DND-41 (cell line): ENCODE data around the gene HDAC4.

Source experiments
- CTCF ChIP-seq: IDR thresholded peaks from 2 replicates; pipeline ENCODE4 v1.5.1; 2012; ENCODE audit warnings: borderline replicate concordance, low read length, moderate library complexity, mild to moderate bottlenecking; ENCODE audit not compliant: poor library complexity, severe bottlenecking; ENCODE audit errors: extremely low read depth
- EZH2 ChIP-seq: IDR thresholded peaks from 3 replicates; pipeline ENCODE4 v1.6.1; 2012; ENCODE audit warnings: borderline replicate concordance, low read depth, mild to moderate bottlenecking, moderate library complexity, low read length, inconsistent platforms; ENCODE audit not compliant: severe bottlenecking

GRCh38 chr2:239269173-239269885 lies 131.5 kb downstream of the HDAC4 start:
- TF ChIP-seq CTCF: no peak
- no peak for TF ChIP-seq EZH2
